HepG2 (cell line): ENCODE measurements around the gene RAET1L. TPM values are rescaled to one million over a fixed set of nuclear protein-coding genes. Genes with fewer than 3 reads are reported as not detected.
A peak's percentile ranks its signal among the peaks of the same experiment; 100 is the strongest.

Experiments
- ATF6 ChIP-seq: sonication (generic); formaldehyde crosslinking; conservative IDR thresholded peaks from 2 replicates; pipeline ENCODE4 v1.4.0; 2020; ENCODE audit warnings: missing genetic modification reagents
- BCL3 ChIP-seq: sonication (generic); formaldehyde crosslinking; IDR thresholded peaks from 2 replicates; pipeline ENCODE4 v1.5.1; 2020; ENCODE audit warnings: mild to moderate bottlenecking, missing genetic modification reagents, moderate library complexity
- CHD2 ChIP-seq: IDR thresholded peaks from 2 replicates; pipeline ENCODE4 v1.6.1; 2011; ENCODE audit warnings: low read depth, low read length, improper control_type of control experiment
- DMAP1 ChIP-seq: IDR thresholded peaks from 2 replicates; pipeline ENCODE4 v1.6.1; 2016
- GMEB2 ChIP-seq: IDR thresholded peaks from 2 replicates; pipeline ENCODE4 v1.6.1; 2016; ENCODE audit warnings: missing biosample characterization, missing genetic modification reagents, low read depth
- KLF13 ChIP-seq: sonication (generic); formaldehyde crosslinking; IDR thresholded peaks from 2 replicates; pipeline ENCODE4 v1.4.0; 2020; ENCODE audit warnings: mild to moderate bottlenecking, missing genetic modification reagents
- RARG ChIP-seq: sonication (generic); formaldehyde crosslinking; IDR thresholded peaks from 2 replicates; pipeline ENCODE4 v1.4.0; 2020; ENCODE audit warnings: low read depth, mild to moderate bottlenecking, missing genetic modification reagents
- SMAD1 ChIP-seq: sonication (generic); formaldehyde crosslinking; IDR thresholded peaks from 2 replicates; pipeline ENCODE4 v1.4.0; 2020; ENCODE audit warnings: missing genetic modification reagents, low read depth, mild to moderate bottlenecking, borderline replicate concordance
- THAP11 ChIP-seq: IDR thresholded peaks from 2 replicates; pipeline ENCODE4 v1.6.1; 2016; ENCODE audit warnings: missing biosample characterization, missing genetic modification reagents
- TOE1 ChIP-seq: sonication (generic); formaldehyde crosslinking; IDR thresholded peaks from 2 replicates; pipeline ENCODE4 v1.4.0; 2020; ENCODE audit warnings: mild to moderate bottlenecking, missing genetic modification reagents
- TP53 ChIP-seq: sonication (generic); formaldehyde crosslinking; conservative IDR thresholded peaks from 2 replicates; pipeline ENCODE4 v1.4.0; 2020; ENCODE audit warnings: missing genetic modification reagents
- ZFP1 ChIP-seq: IDR thresholded peaks from 2 replicates; pipeline ENCODE4 v1.6.1; 2016
- ZFP37 ChIP-seq: sonication (generic); formaldehyde crosslinking; IDR thresholded peaks from 2 replicates; pipeline ENCODE4 v1.4.0; 2020; ENCODE audit warnings: missing genetic modification reagents, borderline replicate concordance
- ZNF607 ChIP-seq: sonication (generic); formaldehyde crosslinking; IDR thresholded peaks from 2 replicates; pipeline ENCODE4 v1.5.1; 2020; ENCODE audit warnings: missing genetic modification reagents, mild to moderate bottlenecking, borderline replicate concordance
- ZNF737 ChIP-seq: sonication (generic); formaldehyde crosslinking; IDR thresholded peaks from 2 replicates; pipeline ENCODE4 v1.5.0; 2020; ENCODE audit warnings: missing genetic modification reagents, mild to moderate bottlenecking, borderline replicate concordance
- ZNF839 ChIP-seq: sonication (generic); formaldehyde crosslinking; IDR thresholded peaks from 2 replicates; pipeline ENCODE4 v1.4.0; 2020; ENCODE audit warnings: missing genetic modification reagents, mild to moderate bottlenecking, borderline replicate concordance
- ZNF879 ChIP-seq: sonication (generic); formaldehyde crosslinking; IDR thresholded peaks from 2 replicates; pipeline ENCODE4 v1.8.1; 2023; ENCODE audit warnings: missing genetic modification reagents
- polyA plus RNA-seq, 8 experiments: library from polyadenylated mRNA; depleted of rRNA in 3 of 8; stranded (reverse) in 7 of 8; unstranded in 1 of 8; fragments of >200 nt; fragmentation: Illumina TruSeq in 4 of 8; extraction: Trizol in 4 of 8; gene quantifications; 2 replicates each; pipeline versions ENCODE4 v1.2.1 to v1.2.3, GENCODE V29; 2011 to 2016; ENCODE audit warnings: low read depth in 4 of 8, missing spikeins in 1 of 8, mixed read lengths in 1 of 8; ENCODE audit not compliant: insufficient read depth in 1 of 8
- total RNA-seq, 5 experiments: library from RNA; depleted of rRNA; stranded (reverse); fragments of >200 nt; fragmentation: Illumina TruSeq; extraction: Trizol; gene quantifications; 2 replicates each; pipeline ENCODE4 v1.2.3, GENCODE V29; 2016; ENCODE audit warnings: low read depth in 1 of 5
- TF ChIP-seq, protein P1 (sequence below): sonication (generic); formaldehyde crosslinking; IDR thresholded peaks from 2 replicates; pipeline ENCODE4 v1.5.1; 2020; ENCODE audit warnings: mild to moderate bottlenecking, missing genetic modification reagents
- TF ChIP-seq, protein P2 (sequence below): sonication (generic); formaldehyde crosslinking; IDR thresholded peaks from 2 replicates; pipeline ENCODE4 v1.4.0; 2020; ENCODE audit warnings: low read depth, mild to moderate bottlenecking, missing genetic modification reagents

The RAET1L gene
- total and polyA plus RNA-seq, 2 of the 13 experiments (the other 11 are each of a cell fraction or from before 2014, with no cell fraction given) = not detected

GRCh38 chr6:150004783-150005717 is 20.3 kb downstream of the RAET1L start (continued):
- TF ChIP-seq ZNF879 (CRISPR knock-in tag) = no peak
- TF ChIP-seq ZNF607 (CRISPR knock-in tag) = no peak
- TF ChIP-seq, protein P1, sequence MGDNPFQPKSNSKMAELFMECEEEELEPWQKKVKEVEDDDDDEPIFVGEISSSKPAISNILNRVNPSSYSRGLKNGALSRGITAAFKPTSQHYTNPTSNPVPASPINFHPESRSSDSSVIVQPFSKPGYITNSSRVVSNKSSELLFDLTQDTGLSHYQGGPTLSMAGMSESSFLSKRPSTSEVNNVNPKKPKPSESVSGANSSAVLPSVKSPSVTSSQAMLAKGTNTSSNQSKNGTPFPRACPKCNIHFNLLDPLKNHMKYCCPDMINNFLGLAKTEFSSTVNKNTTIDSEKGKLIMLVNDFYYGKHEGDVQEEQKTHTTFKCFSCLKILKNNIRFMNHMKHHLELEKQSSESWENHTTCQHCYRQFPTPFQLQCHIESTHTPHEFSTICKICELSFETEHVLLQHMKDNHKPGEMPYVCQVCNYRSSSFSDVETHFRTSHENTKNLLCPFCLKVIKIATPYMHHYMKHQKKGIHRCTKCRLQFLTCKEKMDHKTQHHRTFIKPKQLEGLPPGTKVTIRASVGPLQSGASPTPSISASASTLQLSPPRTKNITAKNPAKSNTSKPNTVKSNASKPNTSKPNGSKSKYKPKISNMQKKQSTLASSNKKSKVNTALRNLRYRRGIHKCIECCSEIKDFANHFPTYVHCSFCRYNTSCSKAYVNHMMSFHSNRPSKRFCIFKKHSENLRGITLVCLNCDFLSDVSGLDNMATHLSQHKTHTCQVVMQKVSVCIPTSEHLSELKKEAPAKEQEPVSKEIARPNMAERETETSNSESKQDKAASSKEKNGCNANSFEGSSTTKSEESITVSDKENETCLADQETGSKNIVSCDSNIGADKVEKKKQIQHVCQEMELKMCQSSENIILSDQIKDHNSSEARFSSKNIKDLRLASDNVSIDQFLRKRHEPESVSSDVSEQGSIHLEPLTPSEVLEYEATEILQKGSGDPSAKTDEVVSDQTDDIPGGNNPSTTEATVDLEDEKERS (CRISPR knock-in tag) = no peak
- peak; percentile 36; the same call in 1 of the 2 replicates for TF ChIP-seq DMAP1 (CRISPR knock-in tag)
- no peak for TF ChIP-seq ZFP37
- TF ChIP-seq ZNF839 (CRISPR knock-in tag) = 0 out of 2 replicates have a peak, but pooled peaks have one; percentile 38
- TF ChIP-seq BCL3 (CRISPR knock-in tag) = no peak
- TF ChIP-seq GMEB2 (CRISPR knock-in tag) = no peak
- TF ChIP-seq CHD2 = 0 out of 2 replicates have a peak, but pooled peaks have one; percentile 5
- TF ChIP-seq ATF6 (CRISPR knock-in tag) = no peak
- TF ChIP-seq ZNF737 (CRISPR knock-in tag) = no peak
- no peak for TF ChIP-seq THAP11 (CRISPR knock-in tag)
- TF ChIP-seq ZFP1 (CRISPR knock-in tag) = no peak
- TF ChIP-seq RARG (CRISPR knock-in tag) = no peak
- TF ChIP-seq TP53 = 0 out of 2 replicates have a peak, but pooled peaks have one; percentile 30
- TF ChIP-seq, protein P2, sequence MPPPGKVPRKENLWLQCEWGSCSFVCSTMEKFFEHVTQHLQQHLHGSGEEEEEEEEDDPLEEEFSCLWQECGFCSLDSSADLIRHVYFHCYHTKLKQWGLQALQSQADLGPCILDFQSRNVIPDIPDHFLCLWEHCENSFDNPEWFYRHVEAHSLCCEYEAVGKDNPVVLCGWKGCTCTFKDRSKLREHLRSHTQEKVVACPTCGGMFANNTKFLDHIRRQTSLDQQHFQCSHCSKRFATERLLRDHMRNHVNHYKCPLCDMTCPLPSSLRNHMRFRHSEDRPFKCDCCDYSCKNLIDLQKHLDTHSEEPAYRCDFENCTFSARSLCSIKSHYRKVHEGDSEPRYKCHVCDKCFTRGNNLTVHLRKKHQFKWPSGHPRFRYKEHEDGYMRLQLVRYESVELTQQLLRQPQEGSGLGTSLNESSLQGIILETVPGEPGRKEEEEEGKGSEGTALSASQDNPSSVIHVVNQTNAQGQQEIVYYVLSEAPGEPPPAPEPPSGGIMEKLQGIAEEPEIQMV (CRISPR knock-in tag) = peak; percentile 51; the same call in 1 of the 2 replicates
- TF ChIP-seq TOE1 (CRISPR knock-in tag) = no peak
- TF ChIP-seq KLF13 (CRISPR knock-in tag) = no peak
- TF ChIP-seq SMAD1 (CRISPR knock-in tag) = no peak
